Body of pancreas (tissue), 4 donors: Measurements from ENCODE around the gene SCN9A. TPM values are rescaled to one million over a fixed set of nuclear protein-coding genes. Genes with fewer than 3 reads are reported as not detected.
A peak's percentile ranks its signal among the peaks of the same experiment; 100 is the strongest.

Experiments
- ATAC-seq: fragments of 150-250 bp; one replicate; pipeline ENCODE4 v1.9.1; 2016
- DNase-seq, 4 donors: peaks; one replicate each; pipeline ENCODE4 v3.0.0-alpha.2; 2019
- H3K27ac ChIP-seq, 4 donors: fragments of 200-600 bp; sonication (generic); 1 replicate in 3 of 4; 2 replicates in 1 of 4; pipeline versions ENCODE4 v1.5.1 to v1.6.1; 2016 to 2019; ENCODE audit warnings: mild to moderate bottlenecking in 1 of 4, mixed read lengths in 1 of 4, moderate library complexity in 1 of 4
- H3K27me3 ChIP-seq, 2 donors: fragments of 200-600 bp; sonication (generic); one replicate each; pipeline ENCODE4 v1.6.0; 2016; ENCODE audit warnings: mild to moderate bottlenecking in 1 of 2
- H3K36me3 ChIP-seq, 2 donors: fragments of 200-600 bp; sonication (generic); replicated peaks in 1 of 2; 2 replicates each; pipeline ENCODE4 v1.5.1; 2016; ENCODE audit warnings: low read depth in 2 of 2; ENCODE audit not compliant: insufficient read depth in 1 of 2
- H3K4me1 ChIP-seq: fragments of 200-600 bp; sonication (generic); one replicate; pipeline ENCODE4 v1.6.0; 2016
- H3K4me3 ChIP-seq, 2 donors: fragments of 200-600 bp; sonication (generic); 1 replicate in 1 of 2; 2 replicates in 1 of 2; pipeline ENCODE4 v1.5.1; 2016 to 2019
- H3K9me3 ChIP-seq, 3 donors: fragments of 200-600 bp; sonication (generic); 1 replicate in 2 of 3; 2 replicates in 1 of 3; pipeline ENCODE4 v1.5.1; 2016
- CTCF ChIP-seq, 7 experiments: fragments of 450-650 bp in 4 of 7; fragments of 200-600 bp in 3 of 7; sonication (generic) in 3 of 7; IDR thresholded peaks; one replicate each; pipeline ENCODE4 v1.5.1; 2016 to 2019; ENCODE audit warnings: antibody characterized with exemption in 7 of 7
- POLR2A ChIP-seq, 3 donors: fragments of 450-650 bp; IDR thresholded peaks; one replicate each; pipeline ENCODE4 v1.6.1; 2016; ENCODE audit warnings: antibody characterized with exemption in 3 of 3, mild to moderate bottlenecking in 2 of 3
- WGBS, 2 donors: methylation state at CpG; one replicate each; pipeline ENCODE4 v1.1.5; 2017; 5-methylcytosine and 5-hydroxymethylcytosine counted together
- intact Hi-C: fragments of 100-400 bp; cut with DNase I; formaldehyde crosslinking; loops from one replicate; pipeline ENCODE4 v1.15.1; 2023
- total RNA-seq, 2 donors: library from RNA; depleted of rRNA; stranded (reverse); fragments of >200 nt; gene quantifications; one replicate each; pipeline ENCODE4 v1.1.0, GENCODE V29; 2016

The SCN9A gene
- total RNA-seq, 2 donors from 2014 or later = 9.9 to 11.9 TPM

- 24 to 27% methylated on average over 3 of the region's 3 CpGs for WGBS, 2 donors
- TF ChIP-seq POLR2A (IDR thresholded peaks at IDR 0.05) (no peak), CTCF (IDR thresholded peaks at IDR 0.05) (peak in 2 of 7 experiments; percentile 2 to 5)
- Histone ChIP-seq H3K27me3 (no peaks in the 10 kb centered on the region), H3K9me3 (no peaks in the 10 kb centered on the region), H3K4me1 (peaks cover 3% of the 10 kb centered on the region), H3K36me3 (no peaks in the 10 kb centered on the region), H3K27ac (no peak overlapping the region), H3K4me3 (no peak overlapping the region)
- ATAC-seq (no peak), DNase-seq (no peak)
- intact Hi-C loops = loop anchor here (10.0 kb wide), 1 partner anchor 117 kb away; no protein-coding TSS in a partner anchor
Observed at GRCh38 chr2:166181813-166182154, 194.0 kb downstream of the SCN9A start.

DNA sequence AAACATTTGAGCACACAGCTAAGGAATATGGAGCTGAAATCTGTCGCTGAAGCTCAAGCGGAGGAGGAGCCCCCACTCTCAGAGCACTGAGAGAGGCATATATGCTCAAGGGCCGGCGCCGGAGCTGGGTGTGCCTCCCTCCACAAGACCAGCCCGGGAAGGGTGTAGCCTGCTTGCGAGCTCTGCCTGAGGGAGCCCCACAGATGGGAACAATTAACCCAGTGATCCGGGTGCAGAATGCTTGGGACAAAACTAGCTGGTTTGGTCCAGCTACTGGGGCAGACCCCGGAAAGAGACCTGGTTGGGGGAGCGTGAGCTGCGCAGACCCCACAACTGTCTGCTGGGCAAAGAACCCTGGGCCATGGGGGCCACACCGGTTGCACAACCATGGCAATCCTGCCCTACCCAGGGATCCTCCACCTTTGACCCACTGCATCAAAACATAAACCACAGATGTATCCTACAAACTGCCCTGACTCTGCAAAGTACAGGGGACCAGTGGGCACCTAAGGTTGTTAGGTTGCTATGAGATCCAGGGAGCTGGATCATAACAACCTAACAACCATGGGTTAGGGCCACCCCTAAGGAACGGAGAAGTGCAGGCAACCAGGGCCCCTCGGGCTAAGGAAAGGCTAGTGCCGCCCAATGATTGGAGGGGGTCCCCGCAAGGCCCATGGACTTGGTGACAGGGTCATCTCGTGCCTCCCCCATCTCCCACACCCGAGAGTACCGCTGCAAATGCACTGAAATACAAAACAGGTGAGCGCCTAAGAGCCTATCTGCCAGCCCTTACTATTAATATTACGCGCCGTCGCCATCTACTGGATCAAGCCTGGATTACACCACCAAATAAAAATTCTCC, 194.6 kb downstream of the SCN9A start:
- Histone ChIP-seq H3K27me3 (no peaks in the 10 kb centered on the region), H3K4me1 (peaks cover 3% of the 10 kb centered on the region), H3K27ac (no peak overlapping the region), H3K4me3 (no peak overlapping the region), H3K36me3 (no peaks in the 10 kb centered on the region), H3K9me3 (no peaks in the 10 kb centered on the region)
- no peak for TF ChIP-seq POLR2A (IDR thresholded peaks at IDR 0.05)
- peak; percentile 46 to 84 (median 67) for TF ChIP-seq CTCF (IDR thresholded peaks at IDR 0.05)
- ATAC-seq = peak; percentile 93
- intact Hi-C loops = loop anchor here (10.0 kb wide), 1 partner anchor 116 kb away; no protein-coding TSS in a partner anchor
- peak; percentile 70 to 83 (median 76) for DNase-seq
- WGBS, 2 donors = 47 to 53% methylated on average over 21 to 24 of the region's 24 CpGs

GRCh38 chr2:166179201-166179600, 196.5 kb downstream of the SCN9A start:
- peaks cover 3% of the 10 kb centered on the region for H3K4me1 ChIP-seq
- intact Hi-C loops = no loop called here
- H3K4me3 ChIP-seq = no peak overlapping the region
- no peak for ATAC-seq
- no peaks in the 10 kb centered on the region for H3K27me3 ChIP-seq
- 37 to 42% methylated on average over 3 of the region's 3 CpGs for WGBS, 2 donors
- no peak for DNase-seq
- H3K36me3 ChIP-seq = no peaks in the 10 kb centered on the region
- H3K27ac ChIP-seq = no peak overlapping the region
- no peaks in the 10 kb centered on the region for H3K9me3 ChIP-seq
- no peak for TF ChIP-seq CTCF (IDR thresholded peaks at IDR 0.05)
- no peak for TF ChIP-seq POLR2A (IDR thresholded peaks at IDR 0.05)

DNA sequence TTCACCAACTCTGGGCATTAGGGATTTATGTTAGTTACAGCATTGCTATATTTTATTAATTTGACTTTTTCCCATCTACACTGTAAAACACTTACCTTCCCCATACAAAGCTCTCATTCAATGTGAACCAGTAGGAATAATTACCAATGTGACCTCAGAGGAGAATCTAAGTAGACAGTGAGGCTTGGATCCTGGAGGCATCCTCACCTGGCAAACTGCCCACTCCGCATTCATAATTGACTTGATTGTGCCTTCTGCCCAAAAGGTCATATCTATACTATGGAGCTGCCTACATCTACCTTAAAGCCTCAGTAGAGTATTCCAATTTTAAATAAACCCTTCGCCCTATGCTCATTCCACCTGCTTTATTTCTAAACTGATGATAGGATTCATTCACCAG, 202.5 kb downstream of the SCN9A start:
- H3K9me3 ChIP-seq = no peaks in the 10 kb centered on the region
- no peak for TF ChIP-seq POLR2A (IDR thresholded peaks at IDR 0.05)
- no peak for TF ChIP-seq CTCF (IDR thresholded peaks at IDR 0.05)
- no peaks in the 10 kb centered on the region for H3K36me3 ChIP-seq
- H3K27me3 ChIP-seq = no peaks in the 10 kb centered on the region
- H3K27ac ChIP-seq = no peak overlapping the region
- DNase-seq (no peak), ATAC-seq (no peak)
- no peak overlapping the region for H3K4me3 ChIP-seq
- intact Hi-C loops = no loop called here
- 83 to 86% methylated on average over 2 of the region's 2 CpGs for WGBS, 2 donors
- H3K4me1 ChIP-seq = no peaks in the 10 kb centered on the region

GRCh38 chr2:166171216-166171615, 204.5 kb downstream of the SCN9A start:
- no peaks in the 10 kb centered on the region for H3K36me3 ChIP-seq
- intact Hi-C loops = no loop called here
- DNase-seq (no peak), ATAC-seq (no peak)
- no peaks in the 10 kb centered on the region for H3K4me1 ChIP-seq
- H3K27me3 ChIP-seq = no peaks in the 10 kb centered on the region
- TF ChIP-seq POLR2A (IDR thresholded peaks at IDR 0.05) (no peak), CTCF (IDR thresholded peaks at IDR 0.05) (no peak)
- no peak overlapping the region for H3K4me3 ChIP-seq
- H3K9me3 ChIP-seq = no peaks in the 10 kb centered on the region
- H3K27ac ChIP-seq = no peak overlapping the region
- WGBS, 2 donors = 48 to 59% methylated on average over 3 of the region's 3 CpGs
